HCT116 (cell line): Measurements from ENCODE around the gene CBLC. TPM values are rescaled to one million over a fixed set of nuclear protein-coding genes. Genes with fewer than 3 reads are reported as not detected.
"Not testable (repeated sequence)": the region's sequence is repeated elsewhere in the genome, so short reads cannot be mapped to it uniquely, and the experiment has no call there.

Experiments used
- ATAC-seq: fragments of 200-7000 bp; cut with Tn5 transposase; 2 replicates; pipeline ENCODE4 v1.9.1; 2020; ENCODE audit warnings: mild to moderate bottlenecking, moderate library complexity
- BruUV-seq: library from RNA; stranded (reverse); fragments of 400-500 nt; replicated peaks from 2 replicates; lab custom pipeline; 2021; lab: Mats Ljungman, UMichigan
- CTCF ChIA-PET: fragments of 300-600 bp; sonication (Branson Sonifier 250); formaldehyde crosslinking; loops from one replicate; lab custom pipeline; 2021; ENCODE audit warnings: antibody characterized with exemption; lab: Charles Lee
- POLR2A ChIA-PET: fragments of 300-600, 350-600 bp; sonication (Branson Sonifier 250); formaldehyde crosslinking; loops from one replicate; lab custom pipeline; 2021; ENCODE audit warnings: antibody characterized with exemption; lab: Charles Lee
- RAD21 ChIA-PET, 2 experiments: fragments of 300-600 bp; sonication (Branson Sonifier 250); formaldehyde crosslinking; loops; one replicate each; lab custom pipeline; 2023; ENCODE audit warnings: low total read pairs in 2 of 2; ENCODE audit not compliant: uncharacterized antibody in 2 of 2, unreplicated experiment in 2 of 2, low non-redundant PET in 1 of 2; lab: Charles Lee
- DNase-seq: peaks from one replicate; pipeline ENCODE4 v3.0.0-alpha.2; 2010; ENCODE audit warnings: low read depth, low spot score
- H2AFZ ChIP-seq: fragments of 200-600 bp; shearing (Covaris generic), sonication (generic); 2 replicates; pipeline ENCODE4 v1.6.1; 2017; ENCODE audit warnings: low read depth, mixed run types, mixed read lengths, antibody characterized with exemption, low read length; ENCODE audit not compliant: poor library complexity, severe bottlenecking
- H3K27ac ChIP-seq: 2 replicates; pipeline ENCODE4 v1.5.1; 2012; ENCODE audit warnings: low read depth, low read length
- H3K27me3 ChIP-seq: fragments of 200-600 bp; sonication (generic); 2 replicates; pipeline ENCODE4 v1.6.1; 2016; ENCODE audit warnings: mixed run types, low read length, mixed read lengths; ENCODE audit not compliant: insufficient read depth
- H3K36me3 ChIP-seq, 2 experiments: fragments of 200-500 bp in 1 of 2; fragments of 200-600 bp in 1 of 2; sonication (Bioruptor generic) in 1 of 2; sonication (generic) in 1 of 2; 2 replicates each; pipeline versions ENCODE4 v1.5.1 to v1.6.1; 2014 to 2016; ENCODE audit warnings: low read length in 2 of 2, inconsistent platforms in 1 of 2, mixed read lengths in 1 of 2, mixed run types in 1 of 2; ENCODE audit not compliant: insufficient read depth in 2 of 2, control insufficient read depth in 1 of 2
- H3K4me1 ChIP-seq, 2 experiments: fragments of 200-600 bp in 1 of 2; sonication (generic) in 1 of 2; 2 replicates each; pipeline versions ENCODE4 v1.5.1 to v1.6.1; 2012 to 2017; ENCODE audit warnings: low read length in 2 of 2, inconsistent platforms in 1 of 2, mild to moderate bottlenecking in 1 of 2, mixed read lengths in 1 of 2, mixed run types in 1 of 2, moderate library complexity in 1 of 2; ENCODE audit not compliant: insufficient read depth in 2 of 2, control insufficient read depth in 1 of 2
- H3K4me2 ChIP-seq: fragments of 200-600 bp; sonication (generic); 2 replicates; pipeline ENCODE4 v1.6.1; 2017; ENCODE audit warnings: mixed run types, low read length, mixed read lengths
- H3K4me3 ChIP-seq, 2 experiments: fragments of 200-600 bp in 1 of 2; sonication (generic) in 1 of 2; replicated peaks in 1 of 2; 2 replicates each; pipeline ENCODE4 v1.5.1; 2011 to 2016; ENCODE audit warnings: low read length in 2 of 2, control low read depth in 1 of 2, low read depth in 1 of 2, mild to moderate bottlenecking in 1 of 2, mixed read lengths in 1 of 2, mixed run types in 1 of 2
- H3K79me2 ChIP-seq: fragments of 200-600 bp; sonication (generic); 2 replicates; pipeline ENCODE4 v1.6.1; 2017; ENCODE audit warnings: mild to moderate bottlenecking, mixed run types, low read length, moderate library complexity, mixed read lengths; ENCODE audit not compliant: insufficient read depth
- H3K9ac ChIP-seq: fragments of 200-600 bp; sonication (generic); 2 replicates; pipeline ENCODE4 v1.6.1; 2016; ENCODE audit warnings: low read length, mixed read lengths
- H3K9me2 ChIP-seq: fragments of 200-600 bp; sonication (generic), shearing (Covaris generic); 2 replicates; pipeline ENCODE4 v1.6.1; 2017; ENCODE audit warnings: mixed run types, mild to moderate bottlenecking, moderate library complexity; ENCODE audit not compliant: insufficient read depth
- H3K9me3 ChIP-seq, 2 experiments: fragments of 200-500 bp in 1 of 2; fragments of 200-600 bp in 1 of 2; sonication (Bioruptor generic) in 1 of 2; sonication (generic) in 1 of 2; 2 replicates each; pipeline ENCODE4 v1.6.1; 2014 to 2017; ENCODE audit warnings: low read length in 2 of 2, mixed read lengths in 2 of 2, inconsistent platforms in 1 of 2, low read depth in 1 of 2, mild to moderate bottlenecking in 1 of 2, mixed run types in 1 of 2, moderate library complexity in 1 of 2; ENCODE audit not compliant: control insufficient read depth in 1 of 2, insufficient read depth in 1 of 2
- H4K20me1 ChIP-seq: fragments of 200-600 bp; sonication (generic), shearing (Covaris generic); 2 replicates; pipeline ENCODE4 v1.6.1; 2017; ENCODE audit warnings: mixed run types, mild to moderate bottlenecking, moderate library complexity; ENCODE audit not compliant: insufficient read depth
- CTCF ChIP-seq, 3 experiments: fragments of 200-600 bp in 1 of 3; sonication (generic) in 1 of 3; IDR thresholded peaks in 2 of 3; conservative IDR thresholded peaks in 1 of 3; 2 replicates each; pipeline ENCODE4 v1.5.1; 2012 to 2017; ENCODE audit warnings: low read depth in 2 of 3, low read length in 2 of 3, antibody characterized with exemption in 1 of 3, borderline replicate concordance in 1 of 3, control low read depth in 1 of 3, mild to moderate bottlenecking in 1 of 3, mixed read lengths in 1 of 3, mixed run types in 1 of 3, moderate library complexity in 1 of 3; ENCODE audit not compliant: insufficient read depth in 1 of 3
- ELF1 ChIP-seq: IDR thresholded peaks from 2 replicates; pipeline ENCODE4 v1.6.1; 2012; ENCODE audit warnings: low read depth, borderline replicate concordance
- MAX ChIP-seq: IDR thresholded peaks from 2 replicates; pipeline ENCODE4 v1.6.1; 2012
- RAD21 ChIP-seq: IDR thresholded peaks from 2 replicates; pipeline ENCODE4 v1.6.1; 2012; ENCODE audit warnings: low read depth, mild to moderate bottlenecking
- SP1 ChIP-seq: IDR thresholded peaks from 2 replicates; pipeline ENCODE4 v1.6.1; 2012; ENCODE audit warnings: low read depth
- ZNF274 ChIP-seq: fragments of 200-500 bp; sonication (Bioruptor generic); IDR thresholded peaks from 2 replicates; pipeline ENCODE4 v1.6.1; 2014; ENCODE audit warnings: mild to moderate bottlenecking, low read depth, low read length, inconsistent platforms
- intact Hi-C: fragments of 100-400 bp; cut with micrococcal nuclease; formaldehyde crosslinking; loops from 2 replicates; pipeline ENCODE4 v1.10.0; 2022
- total RNA-seq: library from RNA; stranded (reverse); gene quantifications from one replicate; pipeline ENCODE4 v1.2.1, GENCODE V29; 2021; ENCODE audit not compliant: unreplicated experiment

Gene CBLC
- total RNA-seq, 1 experiment from 2014 or later: 54.3 TPM

- H2AFZ ChIP-seq: peak overlapping the region; percentile 94
- no peaks in the 10 kb centered on the region for H3K9me3 ChIP-seq
- H4K20me1 ChIP-seq: no peaks in the 10 kb centered on the region
- ChIA-PET POLR2A (interaction anchor here (0.6 to 2.4 kb wide), 15 partner anchors 9 to 184 kb away, joined by 3 to 17 read pairs (median 4); partner anchors contain the start of gene NECTIN2), RAD21 (interaction anchor here (0.6 to 2.9 kb wide), 21 partner anchors 12 to 200 kb away, joined by 3 to 75 read pairs (median 5); partner anchors contain the start of gene NECTIN2 (in 2 of the 2)), CTCF (interaction anchor here (0.6 to 5.8 kb wide), 32 partner anchors 14 to 200 kb away, joined by 3 to 219 read pairs (median 6); partner anchors contain the start of genes BCAM and NECTIN2)
- DNase-seq (peak; percentile 96), ATAC-seq (peak; percentile 95)
- H3K4me2 ChIP-seq: peak overlapping the region; percentile 68
- peak overlapping the region in 1 of 2 experiments; percentile 9; a peak in 1 of 4 replicates for H3K4me3 ChIP-seq
- peaks cover 33 to 50% of the 10 kb centered on the region in 2 experiments for H3K4me1 ChIP-seq
- H3K79me2 ChIP-seq: no peaks in the 10 kb centered on the region
- H3K27ac ChIP-seq: peak overlapping the region; percentile 18; the same call in 1 of the 2 replicates
- no peaks in the 10 kb centered on the region for H3K36me3 ChIP-seq
- H3K9ac ChIP-seq: peak overlapping the region; percentile 38
- H3K27me3 ChIP-seq: no peaks in the 10 kb centered on the region
- H3K9me2 ChIP-seq: no peaks in the 10 kb centered on the region
- no peak for TF ChIP-seq ZNF274
- peak; percentile 21; the same call in 1 of the 2 replicates for TF ChIP-seq SP1
- TF ChIP-seq MAX: peak; percentile 31; the same call in 1 of the 2 replicates
- peak; percentile 99 for TF ChIP-seq RAD21
- TF ChIP-seq ELF1: no peak
- peak; percentile 62 to 93 (median 83); a peak in 5 of 6 replicates for TF ChIP-seq CTCF (IDR thresholded peaks at IDR 0.05 in 2 of 3, conservative IDR thresholded peaks at IDR 0.05 in 1 of 3; ENCODE audit: borderline replicate concordance in 1 of 3, insufficient read depth in 1 of 3, low read depth in 2 of 3, low read length in 2 of 3)
- BruUV-seq: no TSS peak
- intact Hi-C loops: loop anchor here (1.0 to 2.0 kb wide), 4 partner anchors 46 to 194 kb away; no protein-coding TSS in a partner anchor
Measured at GRCh38 chr19:44770550-44771257, 7.0 kb upstream of the CBLC start.

GRCh38 chr19:44772144-44772543, 5.5 kb upstream of the CBLC start:
- BruUV-seq, H3K27me3 ChIP-seq, H3K9me3 ChIP-seq, H3K79me2 ChIP-seq, intact Hi-C loops, H3K9me2 ChIP-seq, DNase-seq, H3K9ac ChIP-seq, H2AFZ ChIP-seq, H4K20me1 ChIP-seq, H3K27ac ChIP-seq, ATAC-seq, H3K36me3 ChIP-seq, H3K4me3 ChIP-seq, H3K4me2 ChIP-seq: not testable (repeated sequence)
- ChIA-PET CTCF (interaction anchor here (0.8 to 5.8 kb wide), 8 partner anchors 10 to 195 kb away, joined by 3 to 219 read pairs (median 15); no protein-coding TSS in a partner anchor), RAD21 (interaction anchor here (0.5 to 2.9 kb wide), 5 partner anchors 48 to 1085 kb away, joined by 3 to 75 read pairs (median 12); no protein-coding TSS in a partner anchor), POLR2A (interaction anchor here (0.6 to 2.4 kb wide), 3 partner anchors 11 to 48 kb away, joined by 3 to 17 read pairs (median 4); no protein-coding TSS in a partner anchor)
- H3K4me1 ChIP-seq: peaks cover 47 to 64% of the 10 kb centered on the region in 2 experiments
